HG02678 (cell line): ENCODE results near the gene OR3A1.
"Not testable (repeated sequence)": the region's sequence is repeated elsewhere in the genome, so short reads cannot be mapped to it uniquely, and the experiment has no call there.

Experiments
- ATAC-seq: cut with Tn5 transposase; IDR thresholded peaks from one replicate; pipeline ENCODE4 v1.9.1; 2021; ENCODE audit warnings: mild to moderate bottlenecking, moderate library complexity; ENCODE audit not compliant: unreplicated experiment

OR3A1 gene, protein sequence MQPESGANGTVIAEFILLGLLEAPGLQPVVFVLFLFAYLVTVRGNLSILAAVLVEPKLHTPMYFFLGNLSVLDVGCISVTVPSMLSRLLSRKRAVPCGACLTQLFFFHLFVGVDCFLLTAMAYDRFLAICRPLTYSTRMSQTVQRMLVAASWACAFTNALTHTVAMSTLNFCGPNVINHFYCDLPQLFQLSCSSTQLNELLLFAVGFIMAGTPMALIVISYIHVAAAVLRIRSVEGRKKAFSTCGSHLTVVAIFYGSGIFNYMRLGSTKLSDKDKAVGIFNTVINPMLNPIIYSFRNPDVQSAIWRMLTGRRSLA

GRCh38 chr17:3298260-3298659 lies at the start of gene OR3A1:
TSS of gene OR3A1 (minus strand) at chr17:3298360. CDS start at chr17:3292582, 5,778 bp downstream.
- ATAC-seq, result no peak

DNA sequence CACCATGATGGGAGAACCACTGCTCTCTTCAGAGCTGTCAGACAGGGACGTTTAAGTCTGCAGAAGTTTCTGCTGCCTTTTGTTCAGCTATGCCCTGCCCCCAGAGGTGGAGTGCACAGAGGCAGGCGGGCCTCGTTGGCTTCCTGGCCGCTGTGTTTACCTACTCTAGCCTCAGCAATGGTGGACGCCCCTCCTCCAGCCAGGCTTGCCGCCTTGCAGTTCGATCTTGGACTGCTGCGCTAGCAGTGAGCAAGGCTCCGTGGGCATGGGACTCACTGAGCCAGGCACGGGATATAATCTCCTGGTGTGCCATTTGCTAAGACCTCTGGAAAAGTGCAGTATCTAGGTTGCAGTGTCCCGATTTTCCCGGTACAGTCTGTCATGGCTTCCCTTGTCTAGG lies 44.6 kb upstream of the OR3A1 start:
- not testable (repeated sequence) for ATAC-seq

- no peak for ATAC-seq
Measured at GRCh38 chr17:3335876-3336275, 37.7 kb upstream of the OR3A1 start.

GRCh38 chr17:3318336-3318735 lies 20.2 kb upstream of the OR3A1 start:
- no peak for ATAC-seq

GRCh38 chr17:3316836-3317235 lies 18.7 kb upstream of the OR3A1 start:
- no peak for ATAC-seq

DNA sequence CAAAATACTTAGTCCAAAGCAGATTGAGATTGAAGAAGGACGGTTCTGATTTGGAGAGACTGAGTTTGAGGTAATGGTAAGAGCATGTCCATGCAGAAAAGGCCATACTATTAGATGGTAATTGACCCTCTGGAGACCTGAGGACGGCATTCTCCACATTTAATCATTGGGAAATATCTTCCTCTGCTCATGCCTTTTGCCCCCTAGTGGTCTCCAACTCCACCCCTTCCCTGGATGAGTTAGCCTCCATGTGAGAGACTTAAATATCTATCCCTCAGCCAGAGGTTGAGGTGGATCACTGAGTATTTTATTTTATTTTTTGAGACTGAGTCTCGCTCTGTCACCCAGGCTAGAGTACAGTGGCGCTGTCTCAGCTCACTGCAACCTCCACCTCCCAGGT lies 10.4 kb upstream of the OR3A1 start:
- ATAC-seq, result no peak

DNA sequence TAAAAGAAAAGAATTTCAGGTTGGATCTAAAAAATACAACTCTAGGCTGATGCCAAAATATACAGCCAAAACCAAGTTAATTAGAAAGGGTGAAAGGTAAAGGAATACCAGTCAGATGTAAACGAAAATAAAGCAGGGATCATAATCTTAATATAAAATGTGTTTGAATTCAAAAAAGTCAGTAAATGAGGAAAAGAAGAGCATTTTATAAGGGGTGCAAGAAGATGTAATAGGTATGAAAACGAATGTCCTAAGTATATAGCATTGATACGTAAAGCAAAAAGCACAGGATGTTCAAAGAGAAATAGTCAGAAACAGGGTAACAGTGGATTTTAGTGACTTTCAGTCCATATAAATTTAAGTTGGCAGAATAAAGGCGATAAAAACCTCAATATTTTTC lies 2.5 kb downstream of the OR3A1 start:
- ATAC-seq, result no peak

DNA sequence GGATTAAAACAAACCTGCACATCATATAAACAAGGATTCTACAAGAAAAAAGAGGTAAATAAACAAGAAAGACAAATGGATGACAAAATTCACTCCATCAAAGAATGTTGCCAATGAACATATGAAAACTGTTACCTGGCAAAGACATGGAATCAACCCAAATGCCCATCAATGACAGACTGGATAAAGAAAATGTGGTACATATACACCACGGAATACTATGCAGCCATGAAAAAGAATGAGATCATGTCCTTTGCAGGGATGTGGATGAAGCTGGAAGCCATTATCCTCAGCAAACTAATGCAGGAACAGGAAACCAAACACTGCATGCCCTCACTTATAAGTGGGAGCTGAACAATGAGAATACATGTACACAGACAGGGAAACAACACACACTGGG lies 4.6 kb downstream of the OR3A1 start:
- ATAC-seq, result not testable (repeated sequence)

DNA sequence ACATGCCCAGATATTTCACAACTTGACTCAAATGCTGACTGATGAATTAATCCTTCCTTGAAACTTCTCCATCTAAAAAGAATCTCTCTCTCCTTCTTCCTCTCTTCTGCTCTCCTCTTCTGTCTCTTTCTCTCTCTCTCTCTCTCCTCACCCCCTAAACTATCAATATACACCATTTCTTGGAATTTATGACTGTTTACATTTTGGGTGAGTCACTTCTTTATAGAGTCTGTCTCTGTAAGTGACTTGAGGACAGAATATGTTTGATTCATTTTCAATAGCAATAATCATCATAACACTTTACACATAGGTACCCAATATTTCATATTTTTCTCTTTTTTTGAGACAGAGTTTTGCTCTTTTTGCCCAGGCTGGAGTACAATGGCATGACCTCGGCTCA lies 15.3 kb downstream of the OR3A1 start:
- ATAC-seq, result no peak

- no peak for ATAC-seq
Measured at GRCh38 chr17:3276126-3276525, 22.0 kb downstream of the OR3A1 start.

DNA sequence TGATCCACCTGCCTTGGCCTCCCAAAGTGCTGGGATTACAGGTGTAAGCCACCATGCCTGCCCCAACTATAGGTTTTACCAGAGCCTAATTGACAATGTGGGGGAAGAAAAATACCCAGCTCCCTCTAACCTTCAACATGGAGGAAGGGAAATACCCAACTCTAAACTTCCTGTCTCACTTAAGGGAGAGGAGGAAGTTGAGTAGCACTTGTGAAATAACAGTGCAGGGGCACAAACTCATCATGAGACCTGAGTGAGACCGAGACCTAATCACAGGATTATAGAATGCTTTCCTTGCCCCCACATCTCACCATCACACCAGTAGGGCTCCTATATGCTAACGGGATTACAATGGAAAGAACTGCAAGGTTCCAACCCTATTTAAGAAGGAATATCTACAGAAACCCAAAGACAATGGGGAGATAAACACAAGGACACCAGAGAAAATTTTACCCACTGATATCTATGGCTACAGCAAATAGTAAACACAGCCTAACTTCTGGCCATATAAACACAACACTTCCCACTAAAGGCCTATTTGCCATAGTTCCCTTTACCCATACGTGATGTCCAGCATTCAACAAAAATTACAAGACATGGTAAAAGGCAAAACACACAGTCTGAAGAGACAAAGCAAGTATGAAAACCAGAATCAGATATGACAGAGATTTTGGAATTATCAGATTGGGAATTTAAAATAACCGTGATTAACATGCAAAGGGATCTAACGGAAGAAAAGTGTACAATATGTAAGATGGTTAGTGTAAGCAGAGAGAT lies 26.9 kb downstream of the OR3A1 start:
- no peak for ATAC-seq

DNA sequence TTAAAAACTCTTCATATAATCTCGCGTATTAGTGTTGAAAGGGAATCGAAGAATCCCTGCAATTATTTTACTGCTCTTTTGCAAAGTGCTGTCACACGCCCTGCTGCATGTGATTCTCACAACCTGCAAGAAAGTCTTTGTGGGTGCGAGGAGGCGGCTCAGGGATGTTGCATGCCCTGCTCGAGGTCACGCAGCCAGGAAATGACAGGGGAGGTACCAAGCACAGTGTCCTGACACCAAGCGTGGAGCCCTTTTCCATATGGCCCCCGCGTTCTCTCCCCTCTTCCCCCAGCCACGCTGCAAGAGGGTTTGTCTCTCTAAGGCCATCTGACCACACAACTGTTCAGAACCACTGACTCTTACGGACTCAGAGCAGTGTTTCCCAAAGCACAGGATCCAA lies 37.6 kb downstream of the OR3A1 start:
- ATAC-seq, result no peak

DNA sequence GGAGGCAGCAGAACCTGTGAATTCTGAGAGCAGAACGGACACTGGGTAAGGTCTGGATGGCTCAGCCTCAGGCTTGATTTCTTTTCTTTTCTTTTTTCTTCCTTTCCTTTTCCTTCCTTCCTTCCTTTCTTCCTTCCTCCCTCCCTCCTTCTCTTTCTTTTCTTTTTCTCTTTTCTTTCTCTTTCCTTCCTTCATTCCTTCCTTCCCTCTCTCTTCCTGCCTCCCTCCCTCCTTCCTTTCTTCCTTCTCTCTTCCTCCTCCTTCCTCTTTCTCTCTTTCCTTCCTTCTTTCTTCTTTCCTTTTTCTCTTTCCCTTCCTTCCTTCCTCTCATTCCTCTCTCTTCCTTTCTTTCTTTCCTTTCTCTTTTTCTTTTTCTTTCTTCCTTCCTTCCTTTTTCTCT lies 38.0 kb downstream of the OR3A1 start:
- ATAC-seq, result no peak

DNA sequence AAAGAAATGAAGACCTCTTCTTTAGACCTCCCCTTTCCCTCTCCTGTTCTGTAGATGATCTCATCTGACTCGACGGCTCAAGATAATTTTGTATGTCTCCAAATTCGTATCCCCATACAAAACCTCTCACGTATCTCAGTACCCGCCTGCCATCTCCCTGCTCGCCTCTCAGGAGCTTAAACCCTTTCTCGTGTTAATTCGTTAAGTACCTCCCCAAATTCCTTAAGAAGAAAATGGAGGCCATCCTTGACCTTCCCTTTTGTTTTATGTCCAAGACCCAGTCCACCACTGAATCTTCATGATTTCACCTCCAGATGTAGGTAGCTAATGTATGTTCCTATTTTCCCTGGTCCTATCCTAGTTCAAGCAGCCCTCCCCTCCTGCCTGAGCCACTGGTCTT lies 41.6 kb downstream of the OR3A1 start:
- no peak for ATAC-seq

- not testable (repeated sequence) for ATAC-seq
Measured at GRCh38 chr17:3249013-3249412, 49.1 kb downstream of the OR3A1 start.

- not testable (repeated sequence) for ATAC-seq
Measured at GRCh38 chr17:3244841-3245240, 53.3 kb downstream of the OR3A1 start.

GRCh38 chr17:3241044-3241443 lies 57.1 kb downstream of the OR3A1 start:
- ATAC-seq, result not testable (repeated sequence)
